GM18520 (cell line): ENCODE results near the gene MTCP1.

Experiments
- ATAC-seq: cut with Tn5 transposase; IDR thresholded peaks from one replicate; pipeline ENCODE4 v1.9.1; 2021; ENCODE audit not compliant: unreplicated experiment

MTCP1 gene

DNA sequence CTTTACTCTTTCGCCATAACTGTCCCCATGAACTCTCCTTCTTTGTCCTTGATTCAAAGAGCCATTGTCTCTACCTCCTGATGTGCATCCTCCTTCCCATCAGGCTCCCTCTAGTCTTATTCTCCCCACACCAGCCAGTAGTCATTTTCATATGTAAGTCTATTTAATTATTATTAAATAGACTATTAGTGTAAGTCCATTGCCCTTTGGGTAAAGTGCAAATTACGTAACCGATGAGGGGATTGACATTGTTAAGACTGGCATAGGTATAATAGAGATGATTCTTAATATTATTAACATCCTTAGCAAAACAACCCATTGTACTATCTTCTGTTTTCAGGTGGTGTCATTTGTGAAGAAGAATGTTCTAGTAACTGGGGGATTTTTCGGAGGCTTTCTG is 16.7 kb downstream of the MTCP1 start:
- no peak for ATAC-seq

- no peak for ATAC-seq
Measured at GRCh38 chrX:155053656-155054055, 17.3 kb downstream of the MTCP1 start.

- ATAC-seq, result no peak
Measured at GRCh38 chrX:155052738-155053498, 18.0 kb downstream of the MTCP1 start.

- ATAC-seq, result no peak
Measured at GRCh38 chrX:155048977-155049619, 21.8 kb downstream of the MTCP1 start.

- ATAC-seq, result no peak
Measured at GRCh38 chrX:155046811-155047528, 24.0 kb downstream of the MTCP1 start.

GRCh38 chrX:155046129-155046810 is 24.7 kb downstream of the MTCP1 start:
- ATAC-seq, result no peak

- no peak for ATAC-seq
Measured at GRCh38 chrX:155035688-155036087, 35.2 kb downstream of the MTCP1 start.

DNA sequence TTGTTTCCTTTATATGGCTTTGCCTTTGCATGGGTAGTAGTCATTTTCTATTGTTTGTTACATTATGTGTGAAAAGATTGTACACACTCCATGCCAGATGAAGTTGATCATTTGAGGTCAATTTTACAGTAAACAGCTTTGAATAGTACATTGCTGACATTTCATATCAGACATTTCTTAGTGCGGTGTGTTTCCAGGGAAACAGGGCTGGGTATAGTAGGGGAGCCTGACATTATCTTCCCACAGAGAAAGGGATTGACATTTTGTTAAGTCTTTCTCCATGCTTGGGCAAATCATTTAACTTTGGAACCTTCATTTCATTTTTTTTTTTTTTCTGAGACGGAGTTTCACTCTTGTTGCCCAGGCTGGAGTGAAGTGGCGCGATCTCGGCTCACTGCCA is 39.3 kb downstream of the MTCP1 start:
- no peak for ATAC-seq

- ATAC-seq, result no peak
Measured at GRCh38 chrX:155028877-155029291, 42.1 kb downstream of the MTCP1 start.

- ATAC-seq, result no peak
Measured at GRCh38 chrX:155028129-155028528, 42.8 kb downstream of the MTCP1 start.

- ATAC-seq, result no peak
Measured at GRCh38 chrX:155027509-155028066, 43.3 kb downstream of the MTCP1 start.

DNA sequence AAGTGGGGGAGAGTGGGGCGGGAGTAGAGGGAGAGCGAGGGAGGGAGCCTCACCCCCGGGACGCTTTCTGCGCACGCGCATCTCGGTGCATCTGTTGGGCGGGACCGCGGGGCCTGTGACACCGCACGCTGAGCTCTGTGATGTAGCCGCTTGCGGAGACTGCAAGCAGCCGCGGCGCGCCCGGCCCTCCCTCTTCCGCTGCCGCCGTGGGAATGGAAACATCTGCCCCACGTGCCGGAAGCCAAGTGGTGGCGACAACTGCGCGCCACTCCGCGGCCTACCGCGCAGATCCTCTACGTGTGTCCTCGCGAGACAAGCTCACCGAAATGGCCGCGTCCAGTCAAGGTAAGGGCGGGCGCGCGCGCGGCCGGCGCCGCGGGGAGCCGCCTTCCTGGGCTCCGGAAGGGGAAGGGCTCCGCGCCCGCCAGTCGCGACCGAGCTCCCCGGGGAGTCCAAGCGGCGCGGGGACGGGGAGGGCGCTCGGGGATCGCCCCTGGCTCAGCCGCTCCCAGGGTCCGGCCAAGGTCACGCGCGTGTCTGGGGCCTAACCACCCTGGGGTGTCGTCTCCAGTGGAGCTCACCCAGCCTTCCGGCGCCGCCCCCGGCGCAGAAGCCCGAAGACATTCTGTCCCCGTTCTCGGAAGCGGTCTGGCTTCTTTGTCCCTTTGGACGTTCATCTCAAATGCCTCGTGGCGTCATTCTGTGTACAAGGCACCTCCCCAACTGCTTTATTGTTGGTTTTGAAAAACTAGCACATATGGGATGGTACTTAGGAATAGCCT is 44.0 kb downstream of the MTCP1 start, which contains the start of gene FUNDC2:
FUNDC2 (plus strand) TSS at position 118 of the 782 bp plus-strand sequence; CDS start at position 213, 95 bp downstream.
- peak; percentile 91 for ATAC-seq

DNA sequence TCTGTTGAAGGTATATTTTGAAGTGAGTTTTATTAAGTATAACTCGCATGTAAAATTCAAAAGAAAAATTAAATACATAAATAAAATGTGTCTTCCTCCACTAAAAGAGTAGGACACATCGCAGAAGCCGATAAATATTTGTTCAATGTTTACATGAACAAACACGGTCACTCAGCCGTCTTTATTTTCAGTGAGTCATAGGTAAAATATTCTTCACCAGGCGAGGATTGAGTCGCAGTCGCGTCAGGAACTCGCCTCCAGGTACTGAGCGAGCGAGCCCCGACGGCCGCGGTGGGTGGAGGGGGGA is 44.6 kb downstream of the MTCP1 start:
- no peak for ATAC-seq

DNA sequence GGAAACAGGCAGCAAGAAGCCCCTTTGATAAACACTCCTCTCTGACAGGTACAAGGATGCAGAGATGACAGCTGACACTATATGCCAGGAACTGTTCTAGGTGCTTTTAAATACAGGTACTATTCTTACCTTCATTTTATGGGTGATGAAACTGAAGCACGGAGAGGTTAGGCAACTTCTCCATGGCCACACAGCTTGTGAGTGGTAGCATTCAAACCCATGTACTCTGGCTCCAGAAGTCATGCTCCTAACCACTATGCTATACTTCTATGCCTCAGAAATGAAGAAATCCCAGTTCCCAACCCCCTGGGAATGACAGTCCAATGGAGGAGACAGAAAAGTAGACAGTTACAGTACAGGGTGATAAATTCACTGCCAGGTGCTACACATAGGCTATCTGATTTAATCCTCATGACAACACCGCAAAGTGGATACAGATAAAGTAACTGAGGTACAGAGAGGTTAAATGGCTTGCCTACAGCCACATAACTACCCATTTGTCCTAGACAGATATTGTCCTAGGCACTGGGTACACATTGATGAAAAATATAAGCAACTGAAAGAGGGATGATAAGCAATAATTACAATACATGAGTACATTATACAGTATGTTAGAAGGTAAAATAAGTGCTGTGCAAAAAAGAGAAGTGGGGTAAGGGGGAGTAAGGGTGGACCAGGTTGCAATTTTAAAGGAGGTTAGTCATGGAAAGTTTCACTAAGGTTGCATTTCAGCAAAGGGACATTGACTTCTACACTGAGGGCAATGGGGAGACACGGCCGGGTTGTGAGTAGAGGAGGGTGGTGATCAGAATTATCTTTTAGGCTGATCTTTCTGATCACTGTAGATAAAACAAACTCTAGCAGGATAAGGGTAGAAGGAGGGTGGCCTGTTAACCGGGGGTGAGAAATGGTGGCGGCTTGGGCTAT is 46.8 kb downstream of the MTCP1 start:
- no peak for ATAC-seq

DNA sequence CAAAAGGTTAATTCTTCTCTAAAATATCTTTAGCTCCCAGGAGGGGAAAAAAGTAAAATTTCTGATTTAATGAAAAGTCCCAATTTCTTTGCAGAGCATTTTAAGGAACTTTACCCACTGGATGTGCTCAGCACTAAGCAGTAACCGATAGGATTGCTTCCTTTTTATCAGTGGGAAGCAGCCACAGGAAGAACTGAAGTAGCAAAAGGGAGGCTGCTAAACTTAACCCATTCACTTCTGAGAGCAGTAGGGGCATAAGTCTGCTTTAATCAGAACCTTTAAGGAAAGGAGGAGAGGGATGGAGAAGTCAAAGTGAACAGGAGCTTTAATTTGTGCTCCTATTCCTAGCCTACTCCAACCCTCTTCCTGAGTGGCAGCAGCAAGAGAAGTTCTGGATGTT is 48.4 kb downstream of the MTCP1 start, which contains the start of gene F8:
F8 (minus strand) TSS at position 139 of the 400 bp plus-strand sequence. CDS start 171 bp downstream, outside the sequence.
- ATAC-seq, result no peak

- ATAC-seq, result no peak
Measured at GRCh38 chrX:155020591-155020990, 50.3 kb downstream of the MTCP1 start.
